GM21367 (cell line): ENCODE measurements around the gene PTPRU.
"Not testable (repeated sequence)": the region's sequence is repeated elsewhere in the genome, so short reads cannot be mapped to it uniquely, and the experiment has no call there.

Experiments
- ATAC-seq: cut with Tn5 transposase; IDR thresholded peaks from one replicate; pipeline ENCODE4 v1.9.1; 2021; ENCODE audit not compliant: unreplicated experiment

Gene PTPRU

GRCh38 chr1:29284286-29284960 lies 48.1 kb downstream of the PTPRU start:
- ATAC-seq = no peak

DNA sequence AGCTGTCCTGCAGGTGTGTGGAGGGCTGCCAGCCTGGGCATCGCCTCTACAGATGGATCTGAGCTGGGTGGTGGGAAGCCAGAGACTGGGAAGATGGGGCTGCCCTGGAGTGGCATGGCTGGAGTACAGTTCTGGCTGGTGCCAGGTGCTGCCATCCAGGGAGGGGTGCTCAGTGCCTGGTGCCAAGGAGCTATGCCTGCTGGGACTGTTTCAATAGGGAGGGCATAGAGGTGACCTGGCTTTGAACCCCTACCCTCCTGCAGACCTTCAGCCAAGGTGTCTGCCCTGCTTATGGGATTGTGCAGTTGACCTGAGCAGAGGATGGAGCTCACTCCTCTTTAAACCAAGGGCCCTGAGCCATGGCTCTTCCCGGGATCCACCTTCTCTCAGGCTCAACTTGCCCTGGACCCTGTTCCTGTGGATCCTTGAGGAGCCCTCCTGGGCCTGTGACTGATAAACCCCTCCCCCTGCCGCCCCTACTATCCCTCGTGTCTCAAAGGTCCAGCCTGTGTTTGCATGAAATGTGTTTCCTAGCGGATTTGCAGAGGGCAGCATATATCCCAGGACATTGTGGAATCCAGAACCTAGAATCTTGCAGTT lies 48.7 kb downstream of the PTPRU start:
- ATAC-seq = no peak

DNA sequence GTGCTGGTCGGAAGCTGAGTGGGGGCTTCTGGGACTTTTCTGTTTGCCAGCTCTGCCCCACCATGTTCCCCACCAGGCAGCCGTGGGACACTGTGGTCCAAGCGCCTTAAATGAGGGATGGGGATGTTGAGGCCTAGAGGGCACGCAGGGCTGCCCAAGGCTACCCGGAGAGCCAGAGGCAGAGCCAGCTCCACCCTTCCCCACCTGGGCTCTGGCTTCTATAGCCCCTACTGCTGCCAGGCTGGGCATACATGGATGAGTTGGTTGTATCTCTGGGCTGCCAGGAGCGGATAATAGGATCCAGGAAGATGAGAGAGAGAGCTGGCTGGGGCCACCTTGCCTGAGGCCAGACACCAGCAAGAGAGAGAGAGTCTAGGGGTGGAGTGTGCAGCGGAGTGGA lies 49.4 kb downstream of the PTPRU start:
- ATAC-seq = no peak

DNA sequence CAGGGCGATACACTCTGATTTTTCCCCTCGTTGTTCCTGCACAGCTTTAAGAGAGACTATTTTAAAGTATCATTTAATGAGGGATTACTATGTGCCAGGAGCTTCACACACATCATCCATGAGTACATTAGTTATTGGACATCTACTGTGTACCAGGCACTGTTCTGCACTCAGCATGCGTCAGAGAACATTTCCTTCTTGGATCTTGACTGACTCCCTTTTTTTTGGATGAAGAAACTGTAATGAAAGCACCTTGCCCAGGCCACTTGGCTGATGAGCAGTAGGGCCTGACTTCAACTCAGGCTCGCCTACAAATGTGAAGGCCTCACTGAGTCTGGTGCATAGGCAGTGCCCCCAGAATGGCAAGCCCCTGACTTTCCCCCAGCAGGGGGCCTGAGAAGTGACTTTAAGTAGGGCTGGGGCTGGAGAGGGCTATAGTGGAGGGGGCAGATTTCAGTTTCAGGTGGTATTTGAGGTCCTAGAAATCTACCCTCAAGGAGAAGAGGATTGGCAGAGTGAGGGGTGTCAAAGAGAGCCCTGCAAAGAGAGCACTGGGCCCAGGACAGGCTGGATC lies 50.0 kb downstream of the PTPRU start:
- ATAC-seq = no peak

- ATAC-seq = no peak
Observed at GRCh38 chr1:29289493-29289892, 53.2 kb downstream of the PTPRU start.

GRCh38 chr1:29290414-29290985 lies 54.2 kb downstream of the PTPRU start:
- no peak for ATAC-seq

DNA sequence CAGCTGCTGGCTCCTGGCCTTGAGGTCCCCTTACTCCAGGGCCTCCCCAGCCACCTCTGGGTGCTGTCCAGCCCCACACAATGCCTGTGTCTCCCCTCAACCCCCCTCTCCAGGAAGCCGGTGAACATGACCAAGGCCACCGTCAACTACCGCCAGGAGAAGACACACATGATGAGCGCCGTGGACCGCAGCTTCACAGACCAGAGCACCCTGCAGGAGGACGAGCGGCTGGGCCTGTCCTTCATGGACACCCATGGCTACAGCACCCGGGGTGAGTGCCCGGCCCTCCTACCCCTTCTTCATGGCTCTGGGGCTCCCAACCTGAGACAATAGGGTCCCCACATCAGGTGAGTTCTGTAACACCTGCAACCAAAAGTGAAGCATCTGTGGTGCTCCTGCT lies 55.4 kb downstream of the PTPRU start:
- no peak for ATAC-seq

- ATAC-seq = no peak
Observed at GRCh38 chr1:29292344-29292743, 56.0 kb downstream of the PTPRU start.

- ATAC-seq = no peak
Observed at GRCh38 chr1:29297450-29297849, 61.1 kb downstream of the PTPRU start.

DNA sequence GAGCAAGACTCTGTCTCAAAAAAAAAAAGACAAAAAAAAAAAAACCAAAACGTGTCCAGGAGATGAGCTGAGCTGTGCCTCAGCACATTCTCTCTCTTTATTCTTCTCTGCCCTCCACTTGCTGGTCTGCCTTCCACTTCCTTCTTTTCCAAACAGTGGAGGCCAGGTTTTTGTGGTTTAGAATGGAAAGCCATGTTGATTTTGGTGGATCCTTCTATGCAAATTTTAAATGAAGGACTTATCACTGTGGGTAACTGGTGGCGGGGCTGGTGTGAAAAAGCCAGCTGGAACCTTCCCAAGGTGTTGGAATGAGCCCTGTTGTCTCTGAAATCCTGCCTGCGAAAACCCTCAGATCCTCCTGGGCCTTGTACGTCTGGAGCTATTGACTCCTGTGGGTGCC lies 61.9 kb downstream of the PTPRU start:
- no peak for ATAC-seq

GRCh38 chr1:29299446-29299845 lies 63.1 kb downstream of the PTPRU start:
- ATAC-seq = no peak

- ATAC-seq = not testable (repeated sequence)
Observed at GRCh38 chr1:29301732-29302131, 65.4 kb downstream of the PTPRU start.

DNA sequence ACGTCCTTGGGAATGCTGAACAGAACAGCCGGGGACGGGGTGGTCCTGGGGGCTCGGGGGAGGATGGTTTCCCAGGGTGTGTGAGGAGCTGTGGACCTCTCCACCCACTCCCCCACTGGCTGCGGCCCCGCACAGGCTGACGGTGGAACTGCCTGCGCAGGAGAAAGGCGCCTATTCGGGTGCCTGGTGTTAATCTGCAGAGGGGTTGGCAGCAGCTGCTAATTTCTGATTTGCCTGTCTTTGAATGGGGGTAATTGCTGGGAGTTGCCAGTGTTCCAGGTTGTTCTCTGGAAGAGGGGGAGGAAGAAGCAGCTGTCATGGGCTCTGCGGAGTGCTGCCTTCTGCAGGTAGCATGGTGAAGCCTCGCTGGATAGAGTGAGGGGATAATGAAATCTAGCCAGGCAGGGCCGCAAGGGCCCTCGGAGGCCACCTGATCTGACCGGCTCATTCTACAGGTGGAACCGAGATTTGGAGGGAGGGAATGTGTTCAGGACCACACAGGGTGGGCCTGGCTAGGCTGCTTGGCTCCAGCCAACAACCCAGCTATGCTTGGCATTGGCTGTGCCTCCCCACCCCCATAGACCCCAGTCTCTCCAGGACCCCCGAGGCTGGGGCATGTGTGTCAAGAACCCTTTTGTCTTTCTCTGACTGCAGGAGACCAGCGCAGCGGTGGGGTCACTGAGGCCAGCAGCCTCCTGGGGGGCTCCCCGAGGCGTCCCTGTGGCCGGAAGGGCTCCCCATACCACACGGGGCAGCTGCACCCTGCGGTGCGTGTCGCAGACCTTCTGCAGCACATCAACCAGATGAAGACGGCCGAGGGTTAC lies 67.1 kb downstream of the PTPRU start:
- no peak for ATAC-seq

DNA sequence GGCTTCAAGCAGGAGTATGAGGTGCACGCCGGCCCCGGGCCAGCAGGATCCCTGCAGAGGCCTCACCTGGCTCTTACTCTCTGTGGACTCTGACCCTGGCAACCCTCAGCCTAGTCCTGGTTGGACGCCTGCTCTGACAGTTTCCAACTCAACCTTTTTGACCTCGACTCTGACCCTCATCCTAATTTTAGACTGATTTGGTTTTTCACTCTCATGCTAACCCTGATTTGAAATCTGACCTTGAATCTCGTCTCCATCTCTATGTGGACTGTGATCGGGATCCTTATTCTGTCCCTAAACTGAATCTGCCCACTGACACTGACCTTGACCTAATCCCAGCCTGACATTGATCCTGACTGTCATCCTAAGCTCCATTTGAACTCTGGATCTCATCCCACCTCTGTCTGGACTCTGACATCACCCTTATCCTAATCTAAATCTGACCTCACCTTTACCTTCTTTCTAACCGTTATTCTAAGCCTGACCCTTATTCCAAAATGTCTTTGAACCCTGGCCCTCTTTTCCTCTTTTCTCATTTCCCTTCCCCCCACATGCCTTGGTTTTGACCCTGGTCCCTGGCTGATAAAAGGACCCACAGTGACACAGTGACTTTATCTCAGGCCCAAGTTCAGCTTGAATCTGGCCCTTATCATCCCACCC lies 67.8 kb downstream of the PTPRU start:
- ATAC-seq = no peak

DNA sequence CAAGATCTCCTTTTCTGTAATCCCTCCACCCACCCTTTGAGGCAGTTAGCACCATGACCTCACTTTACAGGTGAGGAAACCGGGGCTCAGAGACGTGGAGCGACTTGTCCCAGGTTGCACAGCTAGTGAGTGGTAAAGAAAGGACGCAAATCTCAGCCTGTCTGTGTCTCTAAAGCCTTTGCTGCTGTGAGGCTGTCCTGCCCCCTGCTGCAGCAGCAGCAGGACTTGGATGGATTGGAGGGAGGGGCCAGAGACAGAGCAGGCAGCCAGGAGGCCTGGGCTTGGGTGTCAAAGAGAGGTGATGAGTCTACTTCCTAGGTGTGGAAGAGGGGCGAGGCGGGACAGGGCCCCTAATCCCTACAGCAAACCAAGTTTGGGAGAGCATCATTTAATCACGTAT lies 69.6 kb downstream of the PTPRU start:
- ATAC-seq = no peak

DNA sequence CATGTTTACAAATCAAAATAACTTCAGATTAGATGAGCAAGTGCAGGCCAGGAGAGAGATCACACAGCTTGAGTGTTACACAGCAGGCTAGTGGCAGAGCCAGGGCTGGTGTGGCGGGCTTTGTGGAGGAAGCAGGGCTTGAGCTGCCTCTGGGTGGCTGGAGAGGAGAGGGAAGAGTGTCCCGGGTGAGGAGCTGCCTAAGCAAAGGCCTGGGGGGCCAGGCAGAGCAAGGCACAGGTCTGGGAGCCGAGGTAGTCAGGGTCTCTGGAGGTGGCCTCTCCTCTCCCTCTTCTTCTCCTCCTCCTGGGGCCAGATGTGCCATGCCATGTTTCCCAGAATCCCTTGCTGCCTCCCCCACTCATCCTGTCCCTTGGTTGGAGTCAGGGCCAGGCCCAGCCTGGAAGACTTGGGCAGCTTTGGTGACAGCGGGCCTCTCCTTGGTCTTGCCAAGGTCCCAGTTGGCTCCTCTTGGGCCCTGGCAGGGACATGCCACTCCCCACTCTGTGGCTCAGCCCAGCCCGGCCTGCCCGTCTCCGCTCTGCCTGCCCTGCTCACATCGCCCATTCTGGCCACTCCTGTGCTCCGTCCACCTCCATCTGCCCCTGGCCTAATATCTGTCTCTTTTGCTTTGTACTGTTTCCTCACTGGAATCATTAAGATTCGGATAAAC lies 70.3 kb downstream of the PTPRU start:
- ATAC-seq = no peak

DNA sequence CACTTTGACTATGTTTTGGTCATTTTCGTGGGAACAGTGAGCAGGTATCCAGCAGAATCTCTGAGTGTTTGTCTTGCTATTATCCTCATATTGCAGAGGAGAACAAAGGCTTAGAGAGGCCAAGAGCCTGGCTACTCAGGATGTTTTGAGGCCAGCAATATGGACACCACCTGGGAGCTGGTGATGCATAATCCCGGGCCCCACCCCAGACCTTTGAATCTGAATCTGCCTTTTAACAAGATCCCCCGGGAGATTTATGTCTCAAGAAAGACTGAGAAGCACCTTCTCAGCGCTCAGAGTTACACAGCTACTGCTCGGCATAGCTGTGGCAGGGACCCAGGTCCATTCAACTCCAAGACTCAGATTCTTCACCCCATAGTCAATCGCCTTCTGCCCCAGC lies 72.8 kb downstream of the PTPRU start:
- no peak for ATAC-seq

- no peak for ATAC-seq
Observed at GRCh38 chr1:29309621-29310020, 73.3 kb downstream of the PTPRU start.

- ATAC-seq = no peak
Observed at GRCh38 chr1:29310616-29311180, 74.4 kb downstream of the PTPRU start.
